ENCODE data around the gene ZNF462.

Gene ZNF462

GRCh38 chr9:107018861-107019545 is 156.0 kb downstream of the ZNF462 start:
- no peak for DNase-seq

GRCh38 chr9:107020040-107020530 is 157.1 kb downstream of the ZNF462 start:
- DNase-seq = no peak

- DNase-seq = no peak
Measured at GRCh38 chr9:107024193-107024592, 161.2 kb downstream of the ZNF462 start.

GRCh38 chr9:107025260-107026035 is 162.5 kb downstream of the ZNF462 start:
- DNase-seq = no peak

- DNase-seq = no peak
Measured at GRCh38 chr9:107029146-107029545, 166.2 kb downstream of the ZNF462 start.

- DNase-seq = no peak
Measured at GRCh38 chr9:107033966-107034365, 171.0 kb downstream of the ZNF462 start.

GRCh38 chr9:107034831-107035230 is 171.9 kb downstream of the ZNF462 start:
- DNase-seq = no peak

GRCh38 chr9:107036367-107036766 is 173.4 kb downstream of the ZNF462 start:
- no peak for DNase-seq

GRCh38 chr9:107039542-107039941 is 176.6 kb downstream of the ZNF462 start:
- no peak for DNase-seq

GRCh38 chr9:107042606-107043005 is 179.6 kb downstream of the ZNF462 start:
- no peak for DNase-seq

- DNase-seq = no peak
Measured at GRCh38 chr9:107043886-107044285, 180.9 kb downstream of the ZNF462 start.

GRCh38 chr9:107044872-107045271 is 181.9 kb downstream of the ZNF462 start:
- DNase-seq = peak in 1 of 2 donors; percentile 10

- DNase-seq = no peak
Measured at GRCh38 chr9:107046692-107047091, 183.7 kb downstream of the ZNF462 start.

GRCh38 chr9:107049046-107049802 is 186.3 kb downstream of the ZNF462 start:
- DNase-seq = no peak

GRCh38 chr9:107049803-107050184 is 186.8 kb downstream of the ZNF462 start:
- DNase-seq = no peak

GRCh38 chr9:107051392-107051791 is 188.4 kb downstream of the ZNF462 start:
- DNase-seq = no peak

- no peak for DNase-seq
Measured at GRCh38 chr9:107054146-107054545, 191.2 kb downstream of the ZNF462 start.

- DNase-seq = no peak
Measured at GRCh38 chr9:107059220-107059619, 196.3 kb downstream of the ZNF462 start.

- no peak for DNase-seq
Measured at GRCh38 chr9:107060062-107060461, 197.1 kb downstream of the ZNF462 start.

All from stimulated activated CD4-positive, alpha-beta T cell treated with anti-CD3 and anti-CD28 coated beads, Interleukin-2, amount 100 ng/mL, for 24 hours (primary cell).